Measurements from ENCODE around the gene PKDREJ. TPM values are rescaled to one million over a fixed set of nuclear protein-coding genes. Genes with fewer than 3 reads are reported as not detected.

The PKDREJ gene
- total RNA-seq, 4 donors from 2014 or later: 0.11 to 0.34 (median 0.34) TPM; not detected in 1

DNA sequence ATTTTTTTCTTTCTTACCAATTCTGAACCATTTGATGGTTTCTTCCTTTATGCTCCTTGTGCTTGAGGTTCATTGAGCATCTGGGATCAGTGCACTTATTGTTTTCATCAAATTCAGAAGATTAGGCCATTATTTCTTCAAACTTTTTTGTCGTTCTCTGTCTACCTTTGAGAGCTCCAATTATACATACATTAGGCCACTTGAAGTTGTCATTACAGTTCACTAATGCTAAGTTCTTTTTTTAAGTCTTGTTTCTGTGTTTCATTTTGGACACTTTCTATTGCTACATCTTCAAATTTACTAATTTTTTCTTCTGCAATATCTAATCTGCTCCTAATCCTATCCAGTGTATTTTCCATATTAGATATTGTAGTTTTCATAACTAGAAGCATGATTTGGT lies 53.9 kb downstream of the PKDREJ start:
- no peak overlapping the region for H3K4me3 ChIP-seq
- DNase-seq (ENCODE audit: low spot score in 2 of 2): no peak
- peaks cover 47% of the 10 kb centered on the region for H3K36me3 ChIP-seq
- no peak overlapping the region for H3K27ac ChIP-seq
- peaks cover 8% of the 10 kb centered on the region for H3K9me3 ChIP-seq
- TF ChIP-seq POLR2A (IDR thresholded peaks at IDR 0.05) (no peak), EP300 (IDR thresholded peaks at IDR 0.05) (no peak), POLR2AphosphoS5 (IDR thresholded peaks at IDR 0.05) (no peak)
- TF ChIP-seq, protein P1, sequence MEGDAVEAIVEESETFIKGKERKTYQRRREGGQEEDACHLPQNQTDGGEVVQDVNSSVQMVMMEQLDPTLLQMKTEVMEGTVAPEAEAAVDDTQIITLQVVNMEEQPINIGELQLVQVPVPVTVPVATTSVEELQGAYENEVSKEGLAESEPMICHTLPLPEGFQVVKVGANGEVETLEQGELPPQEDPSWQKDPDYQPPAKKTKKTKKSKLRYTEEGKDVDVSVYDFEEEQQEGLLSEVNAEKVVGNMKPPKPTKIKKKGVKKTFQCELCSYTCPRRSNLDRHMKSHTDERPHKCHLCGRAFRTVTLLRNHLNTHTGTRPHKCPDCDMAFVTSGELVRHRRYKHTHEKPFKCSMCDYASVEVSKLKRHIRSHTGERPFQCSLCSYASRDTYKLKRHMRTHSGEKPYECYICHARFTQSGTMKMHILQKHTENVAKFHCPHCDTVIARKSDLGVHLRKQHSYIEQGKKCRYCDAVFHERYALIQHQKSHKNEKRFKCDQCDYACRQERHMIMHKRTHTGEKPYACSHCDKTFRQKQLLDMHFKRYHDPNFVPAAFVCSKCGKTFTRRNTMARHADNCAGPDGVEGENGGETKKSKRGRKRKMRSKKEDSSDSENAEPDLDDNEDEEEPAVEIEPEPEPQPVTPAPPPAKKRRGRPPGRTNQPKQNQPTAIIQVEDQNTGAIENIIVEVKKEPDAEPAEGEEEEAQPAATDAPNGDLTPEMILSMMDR (IDR thresholded peaks at IDR 0.05): no peak
- WGBS: 97% methylated on average over 1 of the region's 1 CpG
- H3K4me1 ChIP-seq: no peaks in the 10 kb centered on the region
- H3K27me3 ChIP-seq: no peaks in the 10 kb centered on the region

Other genes with a start within 250 kb of the PKDREJ start
- 10 to 100 TPM; 18.7 to 53.8 (median 32.0) TPM for gene PPARA, start 112.8 kb downstream of the PKDREJ start, total RNA-seq
- gene CDPF1, start 13.1 kb downstream of the PKDREJ start, total RNA-seq: 10 to 100 TPM in 2 of 4 donors, 1 to 10 TPM in 2; 3.9 to 13.4 (median 9.5) TPM
- 10 to 100 TPM; 18.6 to 42.6 (median 35.4) TPM for gene TTC38, start 4.7 kb upstream of the PKDREJ start, total RNA-seq
- gene GTSE1, start 33.5 kb upstream of the PKDREJ start, total RNA-seq: 1 to 10 TPM in 3 of 4 donors, under 1 TPM in 1; 0.76 to 2.2 (median 1.8) TPM
- 100 to 1,000 TPM in 1 of 4 donors, 10 to 100 TPM in 3; 28.3 to 109 (median 40.9) TPM for gene TRMU, start 72.4 kb upstream of the PKDREJ start, total RNA-seq

All from suprapubic skin (tissue), 4 donors.